ENCODE measurements around the gene TSPYL4.

TSPYL4 gene

GRCh38 chr6:116268589-116269293, 14.9 kb upstream of the TSPYL4 start:
- DNase-seq, result peak; percentile 67

- no peak for DNase-seq
These were observed 14.1 kb upstream of the TSPYL4 start for GRCh38 chr6:116267836-116268588.

GRCh38 chr6:116266803-116267202, 12.9 kb upstream of the TSPYL4 start:
- peak; percentile 7 for DNase-seq

- DNase-seq, result no peak
These were observed 11.4 kb upstream of the TSPYL4 start for GRCh38 chr6:116265041-116265829.

GRCh38 chr6:116263353-116263752, 9.5 kb upstream of the TSPYL4 start:
- no peak for DNase-seq

- no peak for DNase-seq
These were observed 4.6 kb upstream of the TSPYL4 start for GRCh38 chr6:116258520-116258919.

- DNase-seq, result no peak
These were observed 2.8 kb upstream of the TSPYL4 start for GRCh38 chr6:116256694-116257093.

GRCh38 chr6:116255246-116255800, 1.4 kb upstream of the TSPYL4 start:
- DNase-seq, result no peak

GRCh38 chr6:116254297-116255056, 602 bp upstream of the TSPYL4 start:
- DNase-seq, result no peak

- no peak for DNase-seq
These were observed 729 bp downstream of the TSPYL4 start for GRCh38 chr6:116253188-116253504.

GRCh38 chr6:116251568-116252384, 2.1 kb downstream of the TSPYL4 start:
- DNase-seq, result peak; percentile 68

- DNase-seq, result no peak
These were observed 5.3 kb downstream of the TSPYL4 start for GRCh38 chr6:116248577-116248976.

GRCh38 chr6:116247285-116247684, 6.6 kb downstream of the TSPYL4 start:
- no peak for DNase-seq

GRCh38 chr6:116246089-116246488, 7.8 kb downstream of the TSPYL4 start:
- peak; percentile 50 for DNase-seq

- no peak for DNase-seq
These were observed 9.6 kb downstream of the TSPYL4 start for GRCh38 chr6:116244284-116244683.

- DNase-seq, result no peak
These were observed 14.0 kb downstream of the TSPYL4 start for GRCh38 chr6:116239856-116240255.

- DNase-seq, result no peak
These were observed 14.6 kb downstream of the TSPYL4 start for GRCh38 chr6:116239256-116239655.

GRCh38 chr6:116238083-116238482, 15.8 kb downstream of the TSPYL4 start:
- DNase-seq, result no peak

GRCh38 chr6:116234689-116235088, 19.2 kb downstream of the TSPYL4 start:
- DNase-seq, result no peak

GRCh38 chr6:116229287-116229913, 24.5 kb downstream of the TSPYL4 start:
- DNase-seq, result peak; percentile 88

- DNase-seq, result no peak
These were observed 30.5 kb downstream of the TSPYL4 start for GRCh38 chr6:116223355-116223754.
